ENCODE measurements around the gene ZSCAN31.
"Not testable (repeated sequence)": the region's sequence is repeated elsewhere in the genome, so short reads cannot be mapped to it uniquely, and the experiment has no call there.

ZSCAN31 gene

DNA sequence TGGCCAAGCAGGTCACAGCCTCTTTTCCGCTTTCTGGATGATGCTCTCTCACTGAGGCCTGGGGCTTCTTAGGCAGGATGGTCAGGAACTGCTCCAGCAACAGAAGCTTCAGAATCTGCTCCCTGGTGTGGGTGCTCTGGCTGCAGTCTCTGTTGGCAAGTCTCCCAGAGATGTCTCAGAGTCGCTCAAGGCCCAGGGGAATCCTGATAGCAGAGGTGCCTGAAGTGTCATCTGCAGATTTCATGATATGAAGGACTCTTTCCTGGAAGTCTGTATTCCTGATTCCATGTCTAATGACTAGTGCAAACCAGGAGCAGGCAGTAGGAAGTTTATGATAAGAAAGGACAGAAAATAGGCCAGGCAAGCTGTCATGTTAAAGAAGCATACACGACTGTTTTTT lies 20.3 kb downstream of the ZSCAN31 start:
- no peak for DNase-seq

DNA sequence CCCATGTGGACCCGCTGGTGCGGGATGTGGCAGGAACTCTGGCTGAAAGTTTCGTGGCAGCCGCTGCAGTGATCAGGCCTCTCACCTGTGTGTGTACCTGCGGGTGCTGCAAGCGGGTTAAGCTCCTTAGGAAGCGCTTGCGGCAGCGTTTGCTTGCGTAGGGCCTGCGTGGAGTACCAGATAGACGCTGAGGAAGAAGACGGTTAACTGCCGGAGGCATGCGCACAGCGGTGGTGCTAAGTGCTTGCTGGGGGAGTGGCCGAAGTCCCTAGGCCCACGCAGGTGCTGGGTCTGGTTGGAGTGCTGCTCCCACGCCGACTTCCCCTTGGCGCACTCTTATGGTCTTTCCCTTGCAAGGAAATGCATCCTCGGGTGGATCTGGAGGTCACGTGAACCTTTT lies 23.0 kb downstream of the ZSCAN31 start:
- DNase-seq: no peak

GRCh38 chr6:28311139-28311823 lies 24.7 kb downstream of the ZSCAN31 start:
- DNase-seq: no peak

DNA sequence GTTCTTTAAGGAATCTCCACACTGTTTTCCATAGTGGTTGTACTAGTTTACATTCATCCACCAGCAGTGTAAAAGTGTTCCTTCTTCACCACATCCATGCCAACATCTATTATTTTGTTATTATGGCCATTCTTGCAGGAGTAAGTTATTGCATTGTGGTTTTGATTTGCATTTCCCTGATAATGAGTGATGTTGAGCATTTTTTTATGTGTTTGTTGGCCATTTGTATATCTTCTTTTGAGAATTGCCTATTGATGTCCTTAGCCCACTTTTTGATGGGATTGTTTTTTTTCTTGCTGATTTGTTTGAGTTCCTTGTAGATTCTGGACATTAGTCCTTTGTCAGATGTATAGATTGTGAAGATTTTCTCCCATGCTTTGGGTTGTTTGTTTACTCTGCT lies 29.6 kb downstream of the ZSCAN31 start:
- not testable (repeated sequence) for DNase-seq

- DNase-seq: no peak
Measured at GRCh38 chr6:28303570-28303969, 32.4 kb downstream of the ZSCAN31 start.

GRCh38 chr6:28296520-28297060 lies 39.4 kb downstream of the ZSCAN31 start:
- DNase-seq: no peak

DNA sequence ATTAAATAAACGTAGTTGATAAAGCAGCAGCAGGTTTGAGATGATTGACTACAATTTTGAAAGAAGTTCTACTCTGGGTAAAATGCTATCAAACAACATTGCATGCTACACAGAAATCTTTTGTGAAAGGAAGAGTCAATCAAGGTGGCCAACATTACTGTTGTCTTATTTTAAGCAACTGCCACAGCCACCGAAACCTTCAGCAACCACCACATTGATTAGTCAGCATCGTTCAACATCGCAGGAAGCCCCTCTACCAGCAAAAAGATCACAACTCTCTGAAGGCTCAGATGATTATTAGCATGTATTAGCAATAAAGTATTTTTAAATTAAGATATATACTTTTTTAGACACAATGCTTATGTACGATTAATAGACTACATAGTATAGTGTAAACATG lies 40.6 kb downstream of the ZSCAN31 start:
- no peak for DNase-seq

DNA sequence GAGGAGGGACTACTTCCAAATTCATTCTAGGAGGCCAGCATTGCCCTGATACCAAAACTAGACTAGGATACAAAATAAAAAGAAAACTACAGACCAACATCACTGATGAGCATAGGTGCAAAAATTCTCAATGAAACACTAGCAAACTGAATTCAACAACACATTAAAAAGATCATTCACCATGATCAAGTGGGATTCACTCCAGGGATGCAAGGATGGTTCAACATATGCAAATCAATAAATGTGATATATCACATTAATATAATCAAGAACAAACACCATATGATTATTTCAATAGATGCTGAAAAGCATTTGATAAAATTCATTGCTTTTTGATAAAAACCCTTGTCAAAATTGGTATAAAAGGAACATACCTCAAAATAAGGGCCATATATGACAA lies 44.4 kb downstream of the ZSCAN31 start:
- DNase-seq: no peak

DNA sequence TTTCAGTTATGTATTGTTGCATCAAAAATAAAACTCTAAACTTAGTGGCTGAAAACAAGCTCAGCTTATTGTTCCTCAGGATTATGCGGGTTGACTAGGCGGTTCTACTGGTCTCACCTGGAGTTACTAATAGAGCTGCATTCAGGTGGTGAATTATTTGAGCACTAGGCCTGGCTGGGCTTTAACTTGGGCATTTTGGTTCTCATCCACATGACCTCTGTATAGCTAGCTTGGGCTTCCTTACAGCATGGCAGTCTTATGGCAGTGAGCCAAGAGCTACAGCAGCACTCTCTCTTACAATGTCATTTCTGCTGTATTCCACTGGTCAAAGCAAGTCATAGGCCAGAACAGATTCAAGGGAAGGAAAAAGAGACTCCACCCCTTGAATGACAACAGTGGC lies 53.0 kb downstream of the ZSCAN31 start:
- DNase-seq: no peak

GRCh38 chr6:28281288-28282064 lies 54.5 kb downstream of the ZSCAN31 start, which contains the start of gene PGBD1:
Gene PGBD1, plus strand, starts transcription at chr6:28281572. Its CDS starts 2,242 bp downstream, at chr6:28283814.
- peak; percentile 81 for DNase-seq

- no peak for DNase-seq
Measured at GRCh38 chr6:28280595-28281287, 55.2 kb downstream of the ZSCAN31 start.

DNA sequence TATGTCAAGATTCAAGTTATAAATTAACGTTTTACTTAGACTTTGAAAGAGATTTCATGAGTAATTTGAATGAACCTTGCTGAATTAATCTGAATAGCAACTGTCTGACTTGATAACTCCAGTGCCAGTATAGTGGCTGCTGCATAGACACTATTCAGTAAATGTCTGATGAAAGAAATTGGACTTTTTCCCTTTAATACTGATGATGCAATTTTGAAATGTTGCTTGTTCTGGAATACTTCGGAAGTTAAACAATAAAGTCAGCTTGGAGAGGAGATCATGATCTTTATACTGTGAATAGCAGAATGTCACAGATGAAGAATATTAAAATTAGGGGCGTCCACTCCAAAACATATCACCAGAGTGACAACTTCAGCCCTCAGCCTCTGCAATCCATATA lies 58.2 kb downstream of the ZSCAN31 start:
- no peak for DNase-seq

DNA sequence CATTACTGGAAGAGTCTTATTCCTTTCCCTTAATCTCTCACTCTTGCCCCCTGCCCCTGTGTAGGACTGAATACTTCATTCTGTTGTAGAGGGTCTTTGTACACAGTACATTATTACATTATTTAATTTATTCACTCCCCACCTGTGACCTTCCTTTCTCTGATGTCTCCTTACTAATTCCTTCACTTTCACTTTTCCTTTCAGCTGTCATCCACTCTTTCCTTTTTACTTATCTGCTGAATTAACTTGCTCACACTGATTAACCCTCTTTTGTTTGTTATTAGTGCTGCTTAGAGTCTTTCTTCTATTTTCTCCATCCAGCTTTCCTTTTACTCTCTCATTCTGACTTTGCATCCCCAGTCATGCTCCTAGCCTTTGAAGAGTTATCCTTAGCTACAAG lies 61.1 kb downstream of the ZSCAN31 start:
- no peak for DNase-seq
